ENCODE measurements around the gene WRNIP1.

DNA sequence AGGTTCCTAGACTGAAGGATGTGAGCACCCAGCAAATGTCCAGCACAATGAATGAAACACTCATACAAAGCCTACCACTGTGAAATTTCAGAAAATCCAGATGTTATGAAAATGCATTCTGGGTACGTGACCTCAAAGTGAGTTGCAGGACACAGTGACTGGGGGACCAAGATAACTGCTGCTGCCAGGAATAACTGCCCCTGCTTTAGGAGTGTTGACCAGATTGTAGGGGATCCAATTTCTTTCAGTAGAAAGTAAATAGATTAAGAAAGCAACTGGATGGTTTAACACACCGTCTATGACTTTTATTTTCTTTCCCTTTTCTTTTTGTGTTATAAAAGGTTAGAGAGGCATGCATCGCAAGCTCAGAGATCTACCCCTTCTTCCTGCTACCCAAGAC, 44.0 kb upstream of the WRNIP1 start:
- TF ChIP-seq, protein P1, sequence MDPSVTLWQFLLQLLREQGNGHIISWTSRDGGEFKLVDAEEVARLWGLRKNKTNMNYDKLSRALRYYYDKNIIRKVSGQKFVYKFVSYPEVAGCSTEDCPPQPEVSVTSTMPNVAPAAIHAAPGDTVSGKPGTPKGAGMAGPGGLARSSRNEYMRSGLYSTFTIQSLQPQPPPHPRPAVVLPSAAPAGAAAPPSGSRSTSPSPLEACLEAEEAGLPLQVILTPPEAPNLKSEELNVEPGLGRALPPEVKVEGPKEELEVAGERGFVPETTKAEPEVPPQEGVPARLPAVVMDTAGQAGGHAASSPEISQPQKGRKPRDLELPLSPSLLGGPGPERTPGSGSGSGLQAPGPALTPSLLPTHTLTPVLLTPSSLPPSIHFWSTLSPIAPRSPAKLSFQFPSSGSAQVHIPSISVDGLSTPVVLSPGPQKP (IDR thresholded peaks at IDR 0.05; ENCODE audit: borderline replicate concordance, low read depth, low read length), result no peak
- TF ChIP-seq MAFK (IDR thresholded peaks at IDR 0.05; ENCODE audit: low read depth, low read length), result no peak
- TF ChIP-seq, protein P2, sequence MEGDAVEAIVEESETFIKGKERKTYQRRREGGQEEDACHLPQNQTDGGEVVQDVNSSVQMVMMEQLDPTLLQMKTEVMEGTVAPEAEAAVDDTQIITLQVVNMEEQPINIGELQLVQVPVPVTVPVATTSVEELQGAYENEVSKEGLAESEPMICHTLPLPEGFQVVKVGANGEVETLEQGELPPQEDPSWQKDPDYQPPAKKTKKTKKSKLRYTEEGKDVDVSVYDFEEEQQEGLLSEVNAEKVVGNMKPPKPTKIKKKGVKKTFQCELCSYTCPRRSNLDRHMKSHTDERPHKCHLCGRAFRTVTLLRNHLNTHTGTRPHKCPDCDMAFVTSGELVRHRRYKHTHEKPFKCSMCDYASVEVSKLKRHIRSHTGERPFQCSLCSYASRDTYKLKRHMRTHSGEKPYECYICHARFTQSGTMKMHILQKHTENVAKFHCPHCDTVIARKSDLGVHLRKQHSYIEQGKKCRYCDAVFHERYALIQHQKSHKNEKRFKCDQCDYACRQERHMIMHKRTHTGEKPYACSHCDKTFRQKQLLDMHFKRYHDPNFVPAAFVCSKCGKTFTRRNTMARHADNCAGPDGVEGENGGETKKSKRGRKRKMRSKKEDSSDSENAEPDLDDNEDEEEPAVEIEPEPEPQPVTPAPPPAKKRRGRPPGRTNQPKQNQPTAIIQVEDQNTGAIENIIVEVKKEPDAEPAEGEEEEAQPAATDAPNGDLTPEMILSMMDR (conservative IDR thresholded peaks at IDR 0.05; ENCODE audit: low read depth, low read length), result no peak
- no peak for TF ChIP-seq POLR2A (IDR thresholded peaks at IDR 0.05; ENCODE audit: low read depth, low read length)
- no peak for TF ChIP-seq CHD1 (IDR thresholded peaks at IDR 0.05; ENCODE audit: low read depth, low read length)
- no peak for TF ChIP-seq RFX5 (IDR thresholded peaks at IDR 0.05; ENCODE audit: low read depth, low read length)
- no peak for TF ChIP-seq BHLHE40 (IDR thresholded peaks at IDR 0.05; ENCODE audit: low read depth, low read length)

All from IMR-90 (cell line).